GM13976 (cell line): ENCODE results near the gene SORBS1.
A peak's percentile ranks its signal among the peaks of the same experiment; 100 is the strongest.

Experiments
- DNase-seq: peaks from one replicate; pipeline ENCODE4 v3.0.0; 2012; ENCODE audit warnings: low spot score
- in situ Hi-C: fragments of 300-500 bp; cut with MboI; formaldehyde crosslinking; loops from one replicate; pipeline ENCODE4 v1.12.0; 2022; ENCODE audit warnings: low sequenced_read_pairs, mixed read lengths, inconsistent platforms; ENCODE audit not compliant: unreplicated experiment
- TF ChIP-seq, protein P1 (sequence below): IDR thresholded peaks from 2 replicates; pipeline ENCODE4 v1.5.1; 2012; ENCODE audit warnings: borderline replicate concordance, mild to moderate bottlenecking; ENCODE audit not compliant: insufficient read depth; ENCODE audit errors: extremely low read depth, missing control alignments, control extremely low read depth

Gene SORBS1

DNA sequence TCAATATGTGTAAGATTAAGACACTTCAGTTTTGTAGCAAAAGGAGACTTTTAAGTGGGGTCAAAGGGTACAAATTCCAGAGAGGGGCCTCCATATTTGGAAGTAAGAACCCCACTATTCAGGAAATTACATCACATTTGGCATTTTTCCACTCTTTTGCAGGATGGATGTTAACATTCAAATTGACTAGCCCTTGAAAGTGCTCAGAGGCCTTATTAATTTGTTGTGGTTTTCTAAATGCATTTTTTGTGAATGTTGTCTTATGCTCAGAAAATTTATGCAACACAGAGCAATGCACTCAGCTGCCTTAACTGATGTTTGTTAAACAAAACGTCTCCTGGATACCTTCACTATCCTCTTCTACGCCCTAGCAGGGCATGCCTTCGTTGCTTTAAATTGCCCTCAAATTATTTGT lies 219.4 kb downstream of the SORBS1 start:
- no peak for DNase-seq
- TF ChIP-seq, protein P1, sequence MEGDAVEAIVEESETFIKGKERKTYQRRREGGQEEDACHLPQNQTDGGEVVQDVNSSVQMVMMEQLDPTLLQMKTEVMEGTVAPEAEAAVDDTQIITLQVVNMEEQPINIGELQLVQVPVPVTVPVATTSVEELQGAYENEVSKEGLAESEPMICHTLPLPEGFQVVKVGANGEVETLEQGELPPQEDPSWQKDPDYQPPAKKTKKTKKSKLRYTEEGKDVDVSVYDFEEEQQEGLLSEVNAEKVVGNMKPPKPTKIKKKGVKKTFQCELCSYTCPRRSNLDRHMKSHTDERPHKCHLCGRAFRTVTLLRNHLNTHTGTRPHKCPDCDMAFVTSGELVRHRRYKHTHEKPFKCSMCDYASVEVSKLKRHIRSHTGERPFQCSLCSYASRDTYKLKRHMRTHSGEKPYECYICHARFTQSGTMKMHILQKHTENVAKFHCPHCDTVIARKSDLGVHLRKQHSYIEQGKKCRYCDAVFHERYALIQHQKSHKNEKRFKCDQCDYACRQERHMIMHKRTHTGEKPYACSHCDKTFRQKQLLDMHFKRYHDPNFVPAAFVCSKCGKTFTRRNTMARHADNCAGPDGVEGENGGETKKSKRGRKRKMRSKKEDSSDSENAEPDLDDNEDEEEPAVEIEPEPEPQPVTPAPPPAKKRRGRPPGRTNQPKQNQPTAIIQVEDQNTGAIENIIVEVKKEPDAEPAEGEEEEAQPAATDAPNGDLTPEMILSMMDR, result no peak
- in situ Hi-C loops, result no loop called here

DNA sequence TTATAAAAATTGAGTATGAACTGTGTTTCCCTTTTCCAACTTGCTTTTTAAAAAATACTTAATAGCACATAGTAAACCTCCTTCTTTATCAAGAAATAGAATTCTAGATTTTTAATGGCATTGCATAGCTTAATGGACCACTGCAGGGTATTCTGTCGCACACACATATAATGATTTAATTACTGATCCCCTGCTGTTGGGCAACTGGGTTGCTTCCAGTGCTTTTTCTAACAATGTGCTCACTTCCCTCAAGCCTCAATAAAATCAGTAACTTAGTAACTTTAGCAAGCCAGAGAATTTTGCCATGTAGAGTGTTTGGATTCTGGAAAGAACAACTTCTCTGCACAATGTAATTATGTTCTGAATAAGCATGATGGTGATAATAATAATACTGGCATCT lies 221.3 kb downstream of the SORBS1 start:
- in situ Hi-C loops, result no loop called here
- TF ChIP-seq, protein P1, result no peak
- DNase-seq, result no peak

DNA sequence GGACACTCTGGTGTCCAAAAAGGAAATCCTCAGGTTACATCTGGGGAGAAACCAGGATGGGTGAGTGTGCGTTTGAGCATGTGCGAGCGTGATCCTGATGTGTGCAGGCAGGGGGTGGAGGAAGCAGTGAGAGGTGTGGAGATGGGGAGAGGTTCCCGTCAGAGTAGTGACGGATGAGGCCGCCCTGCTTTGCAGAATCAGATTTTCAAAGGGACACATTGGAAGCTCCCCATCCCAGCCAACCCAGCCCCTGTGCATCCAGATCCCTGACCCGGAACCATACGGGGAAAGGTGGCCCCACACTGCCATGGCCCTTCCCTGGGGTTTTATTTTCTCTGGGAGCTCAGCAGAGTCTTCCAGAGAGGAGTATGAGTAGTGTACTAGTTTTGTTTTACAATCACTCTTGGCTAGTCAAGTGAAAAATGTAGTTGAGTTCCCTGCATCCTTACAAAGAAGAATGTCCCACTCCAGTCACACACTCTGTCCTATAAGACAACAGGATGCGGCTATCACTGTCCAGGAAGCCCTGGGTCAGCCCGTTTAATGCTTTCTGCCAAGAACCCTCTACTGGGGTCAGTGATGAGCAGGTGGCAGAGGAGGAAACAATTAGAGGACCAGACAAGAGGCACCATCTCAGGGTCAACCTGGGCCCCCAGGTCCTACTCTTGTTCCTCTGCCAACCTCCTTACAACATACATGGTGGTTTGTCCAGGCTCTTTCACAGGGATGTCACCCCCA lies 223.6 kb downstream of the SORBS1 start:
- in situ Hi-C loops, result no loop called here
- DNase-seq, result no peak

DNA sequence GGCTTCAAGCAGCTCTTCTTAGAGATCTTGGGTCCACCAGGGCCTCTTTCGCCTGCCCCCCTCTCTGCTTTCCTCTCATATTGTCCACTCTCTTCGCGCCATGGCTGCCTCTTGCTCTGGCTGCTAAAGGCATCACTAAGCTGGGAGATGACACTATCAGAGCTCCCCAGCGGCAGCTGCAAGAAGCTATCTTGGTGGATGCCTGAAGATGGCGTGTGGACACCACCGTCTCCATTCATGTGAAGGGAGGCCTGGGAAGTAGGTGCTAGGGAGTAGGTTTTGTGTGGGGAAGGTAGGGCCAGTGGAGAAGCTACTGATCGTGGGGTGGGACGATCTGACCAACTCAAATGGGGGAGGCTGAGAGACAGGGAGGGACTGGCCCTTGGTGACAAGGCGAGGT lies 224.5 kb downstream of the SORBS1 start:
- in situ Hi-C loops, result no loop called here
- TF ChIP-seq, protein P1, result peak; percentile 1
- DNase-seq, result no peak

More for the DNA sequence above, 223.6 kb downstream of the SORBS1 start:
- TF ChIP-seq, protein P1, result no peak

DNA sequence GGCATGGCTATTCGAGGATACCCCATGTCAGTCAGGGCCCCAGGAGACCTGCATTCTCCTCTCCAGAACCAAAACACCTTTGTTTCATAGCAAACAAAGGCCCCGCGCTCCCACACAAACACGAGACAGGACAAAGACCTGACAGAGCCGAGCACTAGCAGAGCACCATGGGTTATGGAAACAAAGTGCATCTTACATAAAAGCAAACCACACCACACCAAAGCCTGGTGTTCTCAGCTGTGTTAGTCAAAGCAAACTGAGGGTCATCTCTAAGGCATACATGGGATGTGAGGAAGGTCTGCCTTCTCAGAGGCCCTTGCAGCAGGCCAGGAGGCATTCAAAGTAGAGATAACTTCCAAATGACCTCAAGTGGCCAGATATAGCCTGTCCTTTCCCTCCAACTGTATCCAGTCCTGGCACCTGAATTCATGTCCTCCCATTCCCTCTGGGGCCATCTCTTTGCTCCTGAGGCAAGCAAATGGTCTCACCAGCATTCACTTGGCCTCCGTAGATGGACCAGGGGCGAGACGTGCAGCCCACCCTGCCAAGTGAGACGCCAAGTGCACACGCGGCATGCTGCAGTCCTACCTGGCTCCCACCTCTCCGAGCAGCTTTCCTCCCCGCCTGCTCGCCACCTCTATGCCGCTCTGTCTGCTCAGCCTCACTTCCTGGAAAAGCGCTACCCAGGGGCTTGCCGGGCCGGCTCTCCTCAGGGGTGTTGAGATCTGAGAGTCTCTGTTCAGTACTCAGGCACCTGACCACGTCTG lies 225.1 kb downstream of the SORBS1 start:
- in situ Hi-C loops, result no loop called here
- TF ChIP-seq, protein P1, result no peak
- DNase-seq, result no peak

DNA sequence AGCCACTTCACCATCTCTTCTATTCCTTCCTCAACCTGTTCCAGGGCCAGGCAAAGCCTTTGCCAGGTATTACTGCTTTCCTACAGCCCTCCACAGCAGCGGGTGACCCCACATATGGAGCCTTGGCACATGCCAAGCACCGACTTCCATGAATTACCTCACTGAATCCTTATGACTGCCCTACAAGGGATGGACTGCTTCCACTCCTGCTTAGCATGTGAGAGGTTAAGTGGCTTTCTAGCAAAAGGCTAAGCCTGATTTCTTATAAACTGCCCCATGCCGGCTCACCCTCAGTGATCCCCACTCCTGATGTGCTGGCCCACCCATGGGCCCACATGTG lies 226.4 kb downstream of the SORBS1 start:
- TF ChIP-seq, protein P1, result no peak
- no peak for DNase-seq
- in situ Hi-C loops, result no loop called here
